ENCODE results near the gene NPR1. TPM values are rescaled to one million over a fixed set of nuclear protein-coding genes. Genes with fewer than 3 reads are reported as not detected.

NPR1 gene
- total and polyA plus RNA-seq, 2 of the 13 experiments (the other 11 are each of a cell fraction or from before 2014, with no cell fraction given), result not detected

DNA sequence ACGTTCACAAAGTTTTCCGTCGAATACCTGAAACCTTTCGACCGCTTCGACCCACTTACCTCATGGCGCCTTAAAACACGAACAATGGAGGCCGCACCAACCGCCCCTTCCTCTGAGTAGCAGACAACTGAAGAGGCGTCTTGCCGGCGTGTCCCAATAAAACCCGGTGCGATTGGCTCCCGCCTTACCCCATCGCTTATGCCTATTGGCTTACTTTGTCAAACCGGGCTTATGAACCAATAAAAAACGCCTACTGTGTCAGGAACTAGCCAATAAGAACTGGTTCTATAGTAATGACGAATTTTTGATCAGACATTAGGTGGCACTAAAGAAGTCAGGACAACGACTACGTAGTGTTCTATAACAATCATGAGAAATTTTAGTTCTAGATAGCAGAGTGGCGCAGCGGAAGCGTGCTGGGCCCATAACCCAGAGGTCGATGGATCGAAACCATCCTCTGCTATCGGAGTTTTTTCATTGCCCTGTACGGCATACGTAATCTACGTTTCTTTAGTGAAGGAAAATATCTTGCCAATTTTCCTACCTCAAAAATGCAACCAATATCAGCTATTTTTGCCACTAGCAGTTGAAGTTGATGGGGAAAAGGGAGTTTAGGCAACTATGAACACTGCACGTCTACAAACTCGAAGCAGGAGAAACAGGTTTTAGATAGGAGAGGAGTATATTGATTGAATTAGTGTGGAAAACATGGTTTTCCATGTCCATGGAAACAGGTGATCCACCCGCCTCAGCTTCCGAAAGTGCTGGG, 7.4 kb upstream of the NPR1 start, which contains the start of gene ILF2 (continued):
- TF ChIP-seq, protein P1, sequence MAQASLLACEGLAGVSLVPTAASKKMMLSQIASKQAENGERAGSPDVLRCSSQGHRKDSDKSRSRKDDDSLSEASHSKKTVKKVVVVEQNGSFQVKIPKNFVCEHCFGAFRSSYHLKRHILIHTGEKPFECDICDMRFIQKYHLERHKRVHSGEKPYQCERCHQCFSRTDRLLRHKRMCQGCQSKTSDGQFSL (CRISPR knock-in tag; IDR thresholded peaks at IDR 0.05), result no peak
- TF ChIP-seq NFE2 (CRISPR knock-in tag; IDR thresholded peaks at IDR 0.05), result no peak
- TF ChIP-seq, protein P2, sequence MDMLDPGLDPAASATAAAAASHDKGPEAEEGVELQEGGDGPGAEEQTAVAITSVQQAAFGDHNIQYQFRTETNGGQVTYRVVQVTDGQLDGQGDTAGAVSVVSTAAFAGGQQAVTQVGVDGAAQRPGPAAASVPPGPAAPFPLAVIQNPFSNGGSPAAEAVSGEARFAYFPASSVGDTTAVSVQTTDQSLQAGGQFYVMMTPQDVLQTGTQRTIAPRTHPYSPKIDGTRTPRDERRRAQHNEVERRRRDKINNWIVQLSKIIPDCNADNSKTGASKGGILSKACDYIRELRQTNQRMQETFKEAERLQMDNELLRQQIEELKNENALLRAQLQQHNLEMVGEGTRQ (IDR thresholded peaks at IDR 0.05; ENCODE audit: low read depth, low read length), result no peak
- TF ChIP-seq, protein P2 (CRISPR knock-in tag; IDR thresholded peaks at IDR 0.05; ENCODE audit: borderline replicate concordance), result no peak
- no peak; the same call in 1 of the 2 replicates for TF ChIP-seq ZNF253 (CRISPR knock-in tag; IDR thresholded peaks at IDR 0.05; ENCODE audit: borderline replicate concordance)
- TF ChIP-seq EP300 (IDR thresholded peaks at IDR 0.05; ENCODE audit: low read depth in 2 of 2, low read length in 2 of 2), result peak in 1 of 2 experiments; percentile 36; a peak in 1 of 4 replicates
- no peak for TF ChIP-seq EP300 (CRISPR knock-in tag; IDR thresholded peaks at IDR 0.05; ENCODE audit: borderline replicate concordance)
- TF ChIP-seq ZNF747 (CRISPR knock-in tag; IDR thresholded peaks at IDR 0.05; ENCODE audit: borderline replicate concordance), result peak; percentile 48; the same call in 1 of the 2 replicates
- TF ChIP-seq ETV5 (CRISPR knock-in tag; IDR thresholded peaks at IDR 0.05; ENCODE audit: borderline replicate concordance), result peak; percentile 74
- TF ChIP-seq, protein P3, sequence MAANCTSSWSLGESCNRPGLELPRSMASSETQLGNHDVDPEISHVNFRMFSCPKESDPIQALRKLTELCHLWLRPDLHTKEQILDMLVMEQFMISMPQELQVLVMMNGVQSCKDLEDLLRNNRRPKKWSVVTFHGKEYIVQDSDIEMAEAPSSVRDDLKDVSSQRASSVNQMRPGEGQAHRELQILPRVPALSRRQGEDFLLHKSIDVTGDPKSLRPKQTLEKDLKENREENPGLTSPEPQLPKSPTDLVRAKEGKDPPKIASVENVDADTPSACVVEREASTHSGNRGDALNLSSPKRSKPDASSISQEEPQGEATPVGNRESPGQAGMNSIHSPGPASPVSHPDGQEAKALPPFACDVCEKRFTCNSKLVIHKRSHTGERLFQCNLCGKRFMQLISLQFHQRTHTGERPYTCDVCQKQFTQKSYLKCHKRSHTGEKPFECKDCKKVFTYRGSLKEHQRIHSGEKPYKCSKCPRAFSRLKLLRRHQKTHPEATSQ (CRISPR knock-in tag; IDR thresholded peaks at IDR 0.05; ENCODE audit: borderline replicate concordance), result no peak
- TF ChIP-seq FOXK1 (CRISPR knock-in tag; IDR thresholded peaks at IDR 0.05; ENCODE audit: borderline replicate concordance, low read depth), result peak; percentile 9; the same call in 1 of the 2 replicates
- no peak for TF ChIP-seq HNRNPLL (IDR thresholded peaks at IDR 0.05; ENCODE audit: low read depth, low read length, poor library complexity, severe bottlenecking)
- TF ChIP-seq ELF3 (CRISPR knock-in tag; IDR thresholded peaks at IDR 0.05), result peak; percentile 43; the same call in 1 of the 2 replicates
- TF ChIP-seq KLF12 (CRISPR knock-in tag; IDR thresholded peaks at IDR 0.05; ENCODE audit: borderline replicate concordance), result no peak
- TF ChIP-seq ZNF496 (CRISPR knock-in tag; IDR thresholded peaks at IDR 0.05; ENCODE audit: insufficient replicate concordance), result no peak
- TF ChIP-seq SP5 (CRISPR knock-in tag; IDR thresholded peaks at IDR 0.05; ENCODE audit: borderline replicate concordance, low read depth), result no peak
- TF ChIP-seq RBM39 (IDR thresholded peaks at IDR 0.05; ENCODE audit: low read depth, low read length, poor library complexity, severe bottlenecking), result no peak
- TF ChIP-seq, protein P4, sequence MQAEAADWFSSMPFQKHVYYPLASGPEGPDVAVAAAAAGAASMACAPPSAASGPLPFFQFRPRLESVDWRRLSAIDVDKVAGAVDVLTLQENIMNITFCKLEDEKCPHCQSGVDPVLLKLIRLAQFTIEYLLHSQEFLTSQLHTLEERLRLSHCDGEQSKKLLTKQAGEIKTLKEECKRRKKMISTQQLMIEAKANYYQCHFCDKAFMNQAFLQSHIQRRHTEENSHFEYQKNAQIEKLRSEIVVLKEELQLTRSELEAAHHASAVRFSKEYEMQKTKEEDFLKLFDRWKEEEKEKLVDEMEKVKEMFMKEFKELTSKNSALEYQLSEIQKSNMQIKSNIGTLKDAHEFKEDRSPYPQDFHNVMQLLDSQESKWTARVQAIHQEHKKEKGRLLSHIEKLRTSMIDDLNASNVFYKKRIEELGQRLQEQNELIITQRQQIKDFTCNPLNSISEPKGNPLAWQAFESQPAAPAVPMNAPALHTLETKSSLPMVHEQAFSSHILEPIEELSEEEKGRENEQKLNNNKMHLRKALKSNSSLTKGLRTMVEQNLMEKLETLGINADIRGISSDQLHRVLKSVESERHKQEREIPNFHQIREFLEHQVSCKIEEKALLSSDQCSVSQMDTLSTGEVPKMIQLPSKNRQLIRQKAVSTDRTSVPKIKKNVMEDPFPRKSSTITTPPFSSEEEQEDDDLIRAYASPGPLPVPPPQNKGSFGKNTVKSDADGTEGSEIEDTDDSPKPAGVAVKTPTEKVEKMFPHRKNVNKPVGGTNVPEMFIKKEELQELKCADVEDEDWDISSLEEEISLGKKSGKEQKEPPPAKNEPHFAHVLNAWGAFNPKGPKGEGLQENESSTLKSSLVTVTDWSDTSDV (CRISPR knock-in tag; IDR thresholded peaks at IDR 0.05), result no peak
- TF ChIP-seq ZNF343 (CRISPR knock-in tag; IDR thresholded peaks at IDR 0.05), result no peak
- no peak for TF ChIP-seq FOXK2 (IDR thresholded peaks at IDR 0.05)
- TF ChIP-seq SRSF1 (optimal IDR thresholded peaks at IDR 0.05; ENCODE audit: low read depth, low read length), result no peak

Data from HepG2 (cell line).